ENCODE data around the gene ENTPD6. TPM values are rescaled to one million over a fixed set of nuclear protein-coding genes. Genes with fewer than 3 reads are reported as not detected.

Gene ENTPD6
- 10 to 100 TPM; 20.7 to 47.2 (median 30.7) TPM for total RNA-seq

GRCh38 chr20:25195014-25195961, at the start of gene ENTPD6:
TSS of gene ENTPD6 (plus strand) at chr20:25195712. CDS start at chr20:25206537, 10,825 bp downstream.
- Histone ChIP-seq H3K4me3 (peak within 1 kb of the TSS; percentile 72 to 76), H3K4me1 (no peaks in the 10 kb centered on the region), H3K9me3 (no peaks in the 10 kb centered on the region), H3K27ac (peak within 1 kb of the TSS; percentile 87 to 88), H3K36me3 (no peaks in the 10 kb centered on the region), H3K27me3 (no peaks in the 10 kb centered on the region)
- DNase-seq = peak; percentile 90 to 95
- TF ChIP-seq CTCF (IDR thresholded peaks at IDR 0.05) (peak in 3 of 4 experiments; percentile 15 to 45 (median 22)), POLR2A (IDR thresholded peaks at IDR 0.05) (peak; percentile 72 to 88)
- intact Hi-C loops (cut with DNase I; ENCODE audit: low total_unique reads) = no loop called here

GRCh38 chr20:25146976-25147375, 48.5 kb upstream of the ENTPD6 start:
- Histone ChIP-seq H3K27ac (no peak overlapping the region), H3K4me1 (no peaks in the 10 kb centered on the region), H3K4me3 (no peak overlapping the region), H3K27me3 (no peaks in the 10 kb centered on the region), H3K36me3 (no peaks in the 10 kb centered on the region), H3K9me3 (no peaks in the 10 kb centered on the region)
- no peak for TF ChIP-seq CTCF (IDR thresholded peaks at IDR 0.05)
- TF ChIP-seq POLR2A (IDR thresholded peaks at IDR 0.05) = no peak
- DNase-seq = no peak
- intact Hi-C loops (cut with DNase I; ENCODE audit: low total_unique reads) = no loop called here

GRCh38 chr20:25147716-25148115, 47.8 kb upstream of the ENTPD6 start:
- Histone ChIP-seq H3K27me3 (no peaks in the 10 kb centered on the region), H3K9me3 (no peaks in the 10 kb centered on the region), H3K36me3 (no peaks in the 10 kb centered on the region), H3K4me3 (no peak overlapping the region), H3K4me1 (no peaks in the 10 kb centered on the region), H3K27ac (no peak overlapping the region)
- DNase-seq = no peak
- TF ChIP-seq POLR2A (IDR thresholded peaks at IDR 0.05) (no peak), CTCF (IDR thresholded peaks at IDR 0.05) (no peak)
- intact Hi-C loops (cut with DNase I; ENCODE audit: low total_unique reads) = no loop called here

GRCh38 chr20:25148181-25148981, 47.1 kb upstream of the ENTPD6 start:
- no peaks in the 10 kb centered on the region for H3K4me1 ChIP-seq
- no peaks in the 10 kb centered on the region for H3K9me3 ChIP-seq

More at GRCh38 chr20:25148181-25148981, 47.1 kb upstream of the ENTPD6 start:
- Histone ChIP-seq H3K36me3 (no peaks in the 10 kb centered on the region), H3K27me3 (no peaks in the 10 kb centered on the region), H3K4me3 (peak overlapping the region; percentile 2 to 33), H3K27ac (no peak overlapping the region)
- intact Hi-C loops (cut with DNase I; ENCODE audit: low total_unique reads) = no loop called here
- TF ChIP-seq POLR2A (IDR thresholded peaks at IDR 0.05) (no peak), CTCF (IDR thresholded peaks at IDR 0.05) (no peak)
- peak in 1 of 2 donors; percentile 47 for DNase-seq

Data from uterus (tissue), 4 donors.